ENCODE results near the gene SCAMP2.

SCAMP2 gene

DNA sequence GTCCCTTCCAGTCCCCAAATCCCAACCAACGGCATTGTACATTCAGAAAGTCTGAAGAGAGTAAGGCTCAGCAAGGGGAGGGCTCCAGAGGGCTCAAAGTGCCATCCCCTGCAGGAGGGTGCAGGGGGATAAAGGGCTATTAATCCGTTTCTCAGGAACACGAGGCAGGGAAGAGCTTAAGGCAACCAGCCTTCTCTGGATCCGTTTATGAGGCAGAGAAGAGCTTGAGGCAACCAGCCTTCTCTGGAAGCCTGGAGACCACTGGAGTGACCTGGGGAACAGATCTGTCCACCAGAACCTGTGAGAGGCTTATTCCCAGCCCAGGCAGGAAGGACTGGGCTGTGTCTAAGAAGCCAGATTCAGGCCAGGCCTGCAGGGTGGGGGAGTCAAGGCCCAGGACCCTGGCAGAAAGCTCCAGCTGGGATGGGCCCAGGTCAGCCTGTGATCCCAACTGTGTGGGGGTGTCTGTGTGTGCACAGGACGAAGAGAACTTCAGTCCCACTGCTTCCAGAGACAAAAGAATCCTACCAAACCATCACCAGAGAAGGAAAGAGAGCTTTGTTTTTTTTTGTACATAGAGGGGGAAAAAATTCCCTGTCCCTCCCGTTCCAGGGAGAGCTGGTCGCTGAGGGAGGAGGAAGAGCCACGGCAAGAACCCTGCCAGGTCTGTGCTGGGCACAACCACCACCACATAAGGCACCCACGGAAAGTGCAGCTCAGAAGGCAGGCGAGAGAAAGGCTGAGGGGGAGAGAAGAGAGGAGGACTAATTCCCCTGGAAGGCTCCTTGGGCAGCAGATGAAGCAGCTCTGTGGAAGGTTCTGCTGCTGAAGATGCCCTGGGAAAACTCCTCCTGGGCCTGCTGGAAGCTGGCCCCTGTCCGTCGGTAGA, 28.6 kb downstream of the SCAMP2 start:
- ATAC-seq, result no peak

DNA sequence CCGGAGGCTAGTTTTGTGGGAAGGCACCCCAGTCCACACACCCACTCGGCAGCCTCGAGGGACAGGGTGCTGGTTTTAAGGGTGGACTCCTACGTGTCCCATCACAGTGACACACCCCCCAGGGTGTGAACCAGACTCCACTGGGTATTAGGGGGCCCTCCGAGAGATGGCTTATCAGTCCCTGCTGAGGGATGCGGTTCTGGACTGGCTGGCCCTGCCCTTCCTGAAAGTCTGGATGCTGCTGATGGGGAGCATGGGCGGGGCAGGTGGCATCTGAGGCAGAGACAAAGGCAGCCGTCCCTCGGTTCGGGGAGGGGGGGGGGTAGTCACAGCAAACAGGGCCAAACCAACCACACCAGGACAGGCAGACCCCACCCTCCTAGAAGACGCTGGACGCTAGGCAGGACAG, 29.3 kb downstream of the SCAMP2 start:
- ATAC-seq, result no peak
- TF ChIP-seq ARNTL (CRISPR knock-in tag; IDR thresholded peaks at IDR 0.05; ENCODE audit: borderline replicate concordance, low read depth) (no peak), ZNF565 (CRISPR knock-in tag; conservative IDR thresholded peaks at IDR 0.05; ENCODE audit: low read depth) (no peak), ESRRG (CRISPR knock-in tag; IDR thresholded peaks at IDR 0.05) (no peak), ZFP30 (CRISPR knock-in tag; IDR thresholded peaks at IDR 0.05) (no peak), ISL1 (CRISPR knock-in tag; IDR thresholded peaks at IDR 0.05) (no peak), ZNF70 (CRISPR knock-in tag; IDR thresholded peaks at IDR 0.05) (no peak), ZFP3 (CRISPR knock-in tag; IDR thresholded peaks at IDR 0.05) (no peak), PPARA (CRISPR knock-in tag; IDR thresholded peaks at IDR 0.05; ENCODE audit: borderline replicate concordance) (no peak), OSR1 (CRISPR knock-in tag; IDR thresholded peaks at IDR 0.05) (no peak), RARB (CRISPR knock-in tag; IDR thresholded peaks at IDR 0.05) (no peak), SNAI2 (CRISPR knock-in tag; IDR thresholded peaks at IDR 0.05) (no peak), GLIS3 (CRISPR knock-in tag; IDR thresholded peaks at IDR 0.05) (no peak), TCF4 (CRISPR knock-in tag; IDR thresholded peaks at IDR 0.05; ENCODE audit: borderline replicate concordance) (no peak)
- TF ChIP-seq, protein P1, sequence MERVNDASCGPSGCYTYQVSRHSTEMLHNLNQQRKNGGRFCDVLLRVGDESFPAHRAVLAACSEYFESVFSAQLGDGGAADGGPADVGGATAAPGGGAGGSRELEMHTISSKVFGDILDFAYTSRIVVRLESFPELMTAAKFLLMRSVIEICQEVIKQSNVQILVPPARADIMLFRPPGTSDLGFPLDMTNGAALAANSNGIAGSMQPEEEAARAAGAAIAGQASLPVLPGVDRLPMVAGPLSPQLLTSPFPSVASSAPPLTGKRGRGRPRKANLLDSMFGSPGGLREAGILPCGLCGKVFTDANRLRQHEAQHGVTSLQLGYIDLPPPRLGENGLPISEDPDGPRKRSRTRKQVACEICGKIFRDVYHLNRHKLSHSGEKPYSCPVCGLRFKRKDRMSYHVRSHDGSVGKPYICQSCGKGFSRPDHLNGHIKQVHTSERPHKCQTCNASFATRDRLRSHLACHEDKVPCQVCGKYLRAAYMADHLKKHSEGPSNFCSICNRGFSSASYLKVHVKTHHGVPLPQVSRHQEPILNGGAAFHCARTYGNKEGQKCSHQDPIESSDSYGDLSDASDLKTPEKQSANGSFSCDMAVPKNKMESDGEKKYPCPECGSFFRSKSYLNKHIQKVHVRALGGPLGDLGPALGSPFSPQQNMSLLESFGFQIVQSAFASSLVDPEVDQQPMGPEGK (CRISPR knock-in tag; IDR thresholded peaks at IDR 0.05; ENCODE audit: borderline replicate concordance), result no peak

More for the DNA sequence above, 28.6 kb downstream of the SCAMP2 start:
- TF ChIP-seq PPARA (CRISPR knock-in tag; IDR thresholded peaks at IDR 0.05; ENCODE audit: borderline replicate concordance) (no peak), SNAI2 (CRISPR knock-in tag; IDR thresholded peaks at IDR 0.05) (no peak), GLIS3 (CRISPR knock-in tag; IDR thresholded peaks at IDR 0.05) (no peak), ZFP3 (CRISPR knock-in tag; IDR thresholded peaks at IDR 0.05) (no peak), ZNF565 (CRISPR knock-in tag; conservative IDR thresholded peaks at IDR 0.05; ENCODE audit: low read depth) (no peak), ZNF70 (CRISPR knock-in tag; IDR thresholded peaks at IDR 0.05) (no peak)
- TF ChIP-seq, protein P2, sequence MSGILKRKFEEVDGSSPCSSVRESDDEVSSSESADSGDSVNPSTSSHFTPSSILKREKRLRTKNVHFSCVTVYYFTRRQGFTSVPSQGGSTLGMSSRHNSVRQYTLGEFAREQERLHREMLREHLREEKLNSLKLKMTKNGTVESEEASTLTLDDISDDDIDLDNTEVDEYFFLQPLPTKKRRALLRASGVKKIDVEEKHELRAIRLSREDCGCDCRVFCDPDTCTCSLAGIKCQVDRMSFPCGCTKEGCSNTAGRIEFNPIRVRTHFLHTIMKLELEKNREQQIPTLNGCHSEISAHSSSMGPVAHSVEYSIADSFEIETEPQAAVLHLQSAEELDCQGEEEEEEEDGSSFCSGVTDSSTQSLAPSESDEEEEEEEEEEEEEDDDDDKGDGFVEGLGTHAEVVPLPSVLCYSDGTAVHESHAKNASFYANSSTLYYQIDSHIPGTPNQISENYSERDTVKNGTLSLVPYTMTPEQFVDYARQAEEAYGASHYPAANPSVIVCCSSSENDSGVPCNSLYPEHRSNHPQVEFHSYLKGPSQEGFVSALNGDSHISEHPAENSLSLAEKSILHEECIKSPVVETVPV (CRISPR knock-in tag; IDR thresholded peaks at IDR 0.05), result no peak

DNA sequence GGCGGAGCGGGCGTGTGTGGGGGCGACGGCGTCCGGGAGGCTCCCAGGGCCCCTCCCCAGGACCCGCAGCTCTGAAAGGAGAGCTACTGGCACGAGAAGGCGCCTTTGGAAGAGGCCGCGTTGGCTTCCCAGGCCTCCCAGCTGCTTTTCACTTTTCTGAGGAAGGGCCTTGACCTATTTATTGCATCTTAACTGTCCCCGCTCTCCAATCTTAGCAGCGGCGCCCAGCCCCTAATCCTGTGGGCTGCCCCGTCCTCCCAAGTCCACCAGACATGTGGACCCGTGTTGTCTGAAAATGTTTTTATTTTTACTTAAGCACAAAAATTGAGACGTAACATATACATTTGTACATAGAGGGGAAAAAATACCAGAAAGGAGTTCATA, 29.7 kb downstream of the SCAMP2 start:
- no peak for ATAC-seq

DNA sequence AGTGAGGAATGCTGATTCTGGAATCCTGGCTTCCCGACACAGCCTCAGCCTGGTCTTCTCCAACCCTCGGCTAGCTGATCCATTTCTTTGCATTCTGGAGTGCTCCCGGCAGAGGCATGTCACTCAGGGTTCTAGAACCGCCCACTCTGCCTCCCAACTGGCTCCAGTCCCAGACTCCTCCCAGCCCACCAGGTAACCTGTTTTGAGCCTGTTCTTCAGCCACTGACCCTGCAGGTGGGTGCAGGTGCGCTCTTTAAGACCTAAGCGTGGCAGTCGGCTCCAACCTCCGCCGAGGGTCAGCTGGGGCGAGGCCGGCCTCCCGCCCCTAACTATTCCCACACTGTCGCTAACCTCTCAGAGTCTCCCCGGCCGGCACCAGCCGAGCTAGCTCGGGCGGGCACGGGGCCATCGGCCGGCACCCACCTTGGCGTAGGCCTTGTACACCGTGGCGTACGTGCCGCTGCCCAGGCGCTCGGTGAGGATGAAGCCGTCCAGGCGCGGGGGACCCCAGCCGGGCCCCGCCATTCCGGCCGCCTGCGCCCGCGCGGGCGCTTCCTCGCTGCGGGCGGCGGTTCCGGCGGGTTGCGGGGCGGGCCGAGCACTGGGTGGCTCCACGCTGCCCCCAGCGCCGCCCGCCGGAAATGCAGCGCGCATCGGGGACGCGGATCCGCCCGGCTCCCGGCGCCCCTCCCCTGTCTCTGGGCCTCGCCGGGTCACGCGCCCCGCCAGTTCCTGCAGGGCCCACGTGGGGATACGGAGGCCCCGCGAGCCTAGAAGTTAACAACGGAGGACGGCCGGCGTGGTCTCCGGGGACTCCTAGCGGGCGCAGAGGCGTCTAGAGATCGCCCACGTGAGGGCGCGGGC, 30.4 kb downstream of the SCAMP2 start, which contains the start of gene ULK3:
ULK3 (minus strand) TSS at position 576 of the 864 bp plus-strand sequence; CDS start at position 525, 51 bp downstream.
- ATAC-seq, result peak; percentile 89
- TF ChIP-seq, protein P3, sequence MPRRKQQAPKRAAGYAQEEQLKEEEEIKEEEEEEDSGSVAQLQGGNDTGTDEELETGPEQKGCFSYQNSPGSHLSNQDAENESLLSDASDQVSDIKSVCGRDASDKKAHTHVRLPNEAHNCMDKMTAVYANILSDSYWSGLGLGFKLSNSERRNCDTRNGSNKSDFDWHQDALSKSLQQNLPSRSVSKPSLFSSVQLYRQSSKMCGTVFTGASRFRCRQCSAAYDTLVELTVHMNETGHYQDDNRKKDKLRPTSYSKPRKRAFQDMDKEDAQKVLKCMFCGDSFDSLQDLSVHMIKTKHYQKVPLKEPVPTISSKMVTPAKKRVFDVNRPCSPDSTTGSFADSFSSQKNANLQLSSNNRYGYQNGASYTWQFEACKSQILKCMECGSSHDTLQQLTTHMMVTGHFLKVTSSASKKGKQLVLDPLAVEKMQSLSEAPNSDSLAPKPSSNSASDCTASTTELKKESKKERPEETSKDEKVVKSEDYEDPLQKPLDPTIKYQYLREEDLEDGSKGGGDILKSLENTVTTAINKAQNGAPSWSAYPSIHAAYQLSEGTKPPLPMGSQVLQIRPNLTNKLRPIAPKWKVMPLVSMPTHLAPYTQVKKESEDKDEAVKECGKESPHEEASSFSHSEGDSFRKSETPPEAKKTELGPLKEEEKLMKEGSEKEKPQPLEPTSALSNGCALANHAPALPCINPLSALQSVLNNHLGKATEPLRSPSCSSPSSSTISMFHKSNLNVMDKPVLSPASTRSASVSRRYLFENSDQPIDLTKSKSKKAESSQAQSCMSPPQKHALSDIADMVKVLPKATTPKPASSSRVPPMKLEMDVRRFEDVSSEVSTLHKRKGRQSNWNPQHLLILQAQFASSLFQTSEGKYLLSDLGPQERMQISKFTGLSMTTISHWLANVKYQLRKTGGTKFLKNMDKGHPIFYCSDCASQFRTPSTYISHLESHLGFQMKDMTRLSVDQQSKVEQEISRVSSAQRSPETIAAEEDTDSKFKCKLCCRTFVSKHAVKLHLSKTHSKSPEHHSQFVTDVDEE (CRISPR knock-in tag; IDR thresholded peaks at IDR 0.05), result peak; percentile 60; the same call in 1 of the 2 replicates
- TF ChIP-seq PPARA (CRISPR knock-in tag; IDR thresholded peaks at IDR 0.05; ENCODE audit: borderline replicate concordance) (no peak), ZFP3 (CRISPR knock-in tag; IDR thresholded peaks at IDR 0.05) (0 out of 2 replicates have a peak, but pooled peaks have one; percentile 42), TCF4 (CRISPR knock-in tag; IDR thresholded peaks at IDR 0.05; ENCODE audit: borderline replicate concordance) (no peak), ZNF8 (CRISPR knock-in tag; IDR thresholded peaks at IDR 0.05) (no peak), ZC3H10 (CRISPR knock-in tag; IDR thresholded peaks at IDR 0.05) (0 out of 2 replicates have a peak, but pooled peaks have one; percentile 29), ARNTL (CRISPR knock-in tag; IDR thresholded peaks at IDR 0.05; ENCODE audit: borderline replicate concordance, low read depth) (no peak)
- TF ChIP-seq, protein P4, sequence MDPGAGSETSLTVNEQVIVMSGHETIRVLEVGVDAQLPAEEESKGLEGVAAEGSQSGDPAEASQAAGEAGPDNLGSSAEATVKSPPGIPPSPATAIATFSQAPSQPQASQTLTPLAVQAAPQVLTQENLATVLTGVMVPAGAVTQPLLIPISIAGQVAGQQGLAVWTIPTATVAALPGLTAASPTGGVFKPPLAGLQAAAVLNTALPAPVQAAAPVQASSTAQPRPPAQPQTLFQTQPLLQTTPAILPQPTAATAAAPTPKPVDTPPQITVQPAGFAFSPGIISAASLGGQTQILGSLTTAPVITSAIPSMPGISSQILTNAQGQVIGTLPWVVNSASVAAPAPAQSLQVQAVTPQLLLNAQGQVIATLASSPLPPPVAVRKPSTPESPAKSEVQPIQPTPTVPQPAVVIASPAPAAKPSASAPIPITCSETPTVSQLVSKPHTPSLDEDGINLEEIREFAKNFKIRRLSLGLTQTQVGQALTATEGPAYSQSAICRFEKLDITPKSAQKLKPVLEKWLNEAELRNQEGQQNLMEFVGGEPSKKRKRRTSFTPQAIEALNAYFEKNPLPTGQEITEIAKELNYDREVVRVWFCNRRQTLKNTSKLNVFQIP (CRISPR knock-in tag; IDR thresholded peaks at IDR 0.05; ENCODE audit: borderline replicate concordance, low read depth), result no peak
- TF ChIP-seq, protein P1 (CRISPR knock-in tag; IDR thresholded peaks at IDR 0.05; ENCODE audit: borderline replicate concordance), result no peak

More for the DNA sequence above, 29.7 kb downstream of the SCAMP2 start:
- no peak for TF ChIP-seq ISL1 (CRISPR knock-in tag; IDR thresholded peaks at IDR 0.05)
- TF ChIP-seq, protein P1 (CRISPR knock-in tag; IDR thresholded peaks at IDR 0.05; ENCODE audit: borderline replicate concordance), result peak; percentile 50; the same call in 1 of the 2 replicates

Measured in SK-N-SH treated with all-trans-retinoic acid at 6 μM for 48 hours (cell line).